NCI-H2227 treated with DMSO at 0.1 percent for 48 hours (cell line): ENCODE data around the gene NALCN.
A peak's percentile ranks its signal among the peaks of the same experiment; 100 is the strongest.

Experiments
- DNase-seq: peaks from one replicate; lab custom pipeline; 2025; lab: John Stamatoyannopoulos, UW

The NALCN gene

DNA sequence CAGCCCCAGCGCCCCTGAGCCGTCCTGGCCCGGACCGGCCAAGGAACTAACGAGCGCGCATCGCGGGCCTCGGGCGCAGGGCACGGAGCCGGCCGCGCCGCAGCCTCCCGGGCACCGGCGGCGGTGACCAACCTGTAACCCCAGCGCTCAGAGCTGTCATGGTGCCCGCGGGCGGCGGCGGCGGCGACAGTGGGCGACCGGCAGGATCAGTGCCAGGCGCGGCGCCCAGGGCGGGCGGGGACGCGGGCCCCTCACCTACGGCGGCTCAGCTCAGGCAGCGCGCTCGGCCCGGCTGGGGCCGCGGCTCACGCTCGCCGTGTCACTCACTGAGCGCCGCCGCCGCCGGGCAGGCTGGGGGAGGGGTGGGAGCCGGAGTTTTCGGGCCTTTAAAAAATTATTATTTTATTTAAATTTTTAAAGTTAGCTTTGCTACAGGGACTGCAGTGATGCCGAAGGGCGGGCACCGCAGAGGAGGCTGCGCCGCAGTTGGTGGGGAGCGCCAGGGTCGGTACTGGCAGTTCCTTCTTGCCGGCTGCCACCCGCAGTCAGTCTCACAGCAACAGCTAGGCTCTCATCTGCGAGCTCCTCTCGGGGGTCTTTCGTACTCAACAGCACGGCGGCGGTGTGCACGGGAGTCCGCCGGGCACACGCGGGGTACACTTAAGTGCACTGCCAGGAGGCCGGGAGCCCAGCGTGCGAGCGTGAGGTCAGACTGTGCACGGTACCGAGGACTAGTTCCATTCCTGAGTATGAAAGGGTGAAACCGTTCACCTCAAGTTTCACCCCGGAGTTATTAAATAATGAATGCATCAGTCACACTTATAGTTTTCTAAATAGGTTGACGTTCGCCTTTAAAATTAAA, at the start of gene NALCN:
TSS of gene NALCN (minus strand) at position 328 of the 862 bp plus-strand sequence. CDS start 17,382 bp downstream, outside the sequence.
- peak; percentile 37 for DNase-seq

DNA sequence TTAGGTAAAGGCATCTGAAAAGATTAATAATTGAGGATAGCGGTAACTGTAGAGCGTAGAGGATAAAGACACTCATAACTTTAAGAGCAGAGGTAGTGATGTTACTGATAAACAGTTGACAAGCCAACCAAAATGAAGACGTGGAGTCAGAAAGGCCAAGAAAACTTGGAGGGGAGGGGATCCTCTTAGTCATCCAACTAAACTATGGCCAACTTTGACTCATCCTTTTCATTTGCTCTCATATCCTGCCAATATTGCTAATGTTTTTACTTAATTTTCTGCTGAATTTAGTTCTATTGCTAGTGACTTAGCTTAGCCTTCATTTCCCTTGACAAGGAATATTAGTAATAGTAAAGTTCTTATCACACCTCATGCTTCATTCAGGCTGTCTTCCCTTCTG, 49.6 kb upstream of the NALCN start:
- DNase-seq: no peak

DNA sequence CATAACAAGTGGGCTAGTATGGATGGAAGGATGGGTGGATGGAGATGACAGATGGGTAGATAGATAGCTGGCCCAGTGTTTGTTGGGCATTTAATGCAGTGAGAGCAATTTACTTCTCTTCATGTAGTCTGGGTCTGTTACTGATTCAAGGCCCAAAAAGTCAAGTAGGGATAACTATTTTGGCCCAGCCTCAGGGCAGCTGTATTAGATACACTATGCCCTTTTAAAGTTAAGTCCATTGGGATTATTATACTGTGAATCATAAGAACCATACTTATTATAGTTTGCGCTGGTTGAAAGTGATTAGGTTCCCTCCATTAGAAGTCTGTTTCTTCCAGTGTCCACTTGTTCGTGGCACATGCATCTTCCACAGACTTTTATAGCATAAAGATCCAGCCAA, 40.9 kb upstream of the NALCN start:
- no peak for DNase-seq

DNA sequence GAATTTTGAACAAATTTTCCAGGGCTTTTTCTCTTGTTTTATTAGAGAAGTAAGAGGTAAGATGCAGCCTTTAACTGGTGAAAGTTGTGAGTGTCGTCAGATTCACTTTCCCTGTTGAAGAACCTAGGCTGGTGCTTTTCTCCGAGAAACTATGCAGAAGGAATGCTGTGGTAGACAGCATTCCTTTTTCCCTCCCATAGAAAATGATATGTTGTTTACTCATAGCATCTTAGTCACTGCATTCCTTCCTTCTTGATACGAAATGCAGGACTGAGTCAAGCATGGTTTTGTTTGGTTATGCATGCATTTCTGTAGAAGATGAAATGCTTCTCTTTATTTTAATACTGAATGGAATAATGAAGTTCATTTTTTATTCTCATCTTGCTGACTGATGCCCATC, 39.6 kb upstream of the NALCN start:
- DNase-seq: no peak

- no peak for DNase-seq
Measured at GRCh38 chr13:101454767-101455166, 38.5 kb upstream of the NALCN start.

- no peak for DNase-seq
Measured at GRCh38 chr13:101453784-101454201, 37.5 kb upstream of the NALCN start.

GRCh38 chr13:101452519-101453485, 36.5 kb upstream of the NALCN start, which contains the start of gene ITGBL1:
Gene ITGBL1, plus strand, starts transcription at chr13:101452675. Its CDS starts 159 bp downstream, at chr13:101452834.
- DNase-seq: no peak

- no peak for DNase-seq
Measured at GRCh38 chr13:101451641-101452040, 35.3 kb upstream of the NALCN start.

GRCh38 chr13:101450749-101451130, 34.4 kb upstream of the NALCN start:
- DNase-seq: no peak

GRCh38 chr13:101449790-101450748, 33.8 kb upstream of the NALCN start:
- DNase-seq: no peak

DNA sequence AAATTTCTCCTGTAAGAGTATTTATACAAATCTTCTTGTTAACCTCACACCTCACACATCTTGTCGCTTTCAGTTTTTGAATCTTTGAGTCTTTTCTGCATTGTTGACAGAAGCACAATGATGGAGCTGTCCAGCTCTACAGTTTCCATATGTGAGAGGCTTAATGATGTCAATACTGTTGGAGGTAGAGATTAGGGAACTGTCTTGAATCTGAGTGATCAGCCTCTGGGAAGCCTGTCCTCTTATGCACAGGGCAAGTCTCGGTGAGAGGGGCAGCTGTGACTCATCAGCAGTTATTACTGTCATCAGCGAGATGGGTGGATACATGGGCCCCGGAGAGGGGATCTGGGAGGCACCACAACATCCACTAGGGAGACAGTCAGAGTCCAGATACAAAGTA, 31.5 kb upstream of the NALCN start:
- no peak for DNase-seq

GRCh38 chr13:101434486-101434885, 18.2 kb upstream of the NALCN start:
- no peak for DNase-seq

- DNase-seq: no peak
Measured at GRCh38 chr13:101433895-101434294, 17.6 kb upstream of the NALCN start.

GRCh38 chr13:101429733-101430132, 13.4 kb upstream of the NALCN start:
- no peak for DNase-seq

DNA sequence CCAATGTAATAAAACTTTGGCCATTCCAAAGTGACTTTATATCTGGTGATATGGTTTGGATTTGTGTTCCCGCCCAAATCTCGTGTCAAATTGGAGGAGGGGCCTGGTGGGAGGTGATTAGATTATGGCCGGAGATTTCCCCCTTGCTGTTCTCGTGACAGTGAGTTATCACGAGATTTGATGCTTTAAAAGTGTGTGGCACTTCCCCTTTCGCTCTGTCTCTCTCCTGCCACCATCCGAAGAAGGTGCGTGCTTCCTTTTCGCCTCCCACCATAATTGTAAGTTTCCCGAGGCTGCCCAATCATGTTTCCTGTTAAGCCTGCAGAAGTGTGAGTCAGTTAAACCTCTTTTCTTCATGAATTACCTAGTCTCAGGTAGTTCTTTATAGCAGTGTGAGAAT, 9.3 kb upstream of the NALCN start:
- no peak for DNase-seq

DNA sequence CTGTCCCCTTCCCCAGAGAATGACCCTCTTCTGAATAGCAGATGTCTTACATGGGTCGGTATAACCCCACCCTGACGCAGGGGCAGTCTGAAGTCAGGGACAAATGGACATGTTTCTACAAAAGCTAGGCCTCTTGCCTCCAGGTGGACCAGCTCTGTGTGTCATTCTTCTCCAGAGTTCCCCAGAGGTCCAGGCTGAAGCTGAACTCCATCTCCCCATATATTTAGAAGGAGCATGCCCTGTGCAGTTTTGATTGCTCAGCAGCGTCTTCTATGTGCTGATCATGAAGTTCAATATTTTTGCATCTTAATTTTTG, 8.8 kb upstream of the NALCN start:
- no peak for DNase-seq

DNA sequence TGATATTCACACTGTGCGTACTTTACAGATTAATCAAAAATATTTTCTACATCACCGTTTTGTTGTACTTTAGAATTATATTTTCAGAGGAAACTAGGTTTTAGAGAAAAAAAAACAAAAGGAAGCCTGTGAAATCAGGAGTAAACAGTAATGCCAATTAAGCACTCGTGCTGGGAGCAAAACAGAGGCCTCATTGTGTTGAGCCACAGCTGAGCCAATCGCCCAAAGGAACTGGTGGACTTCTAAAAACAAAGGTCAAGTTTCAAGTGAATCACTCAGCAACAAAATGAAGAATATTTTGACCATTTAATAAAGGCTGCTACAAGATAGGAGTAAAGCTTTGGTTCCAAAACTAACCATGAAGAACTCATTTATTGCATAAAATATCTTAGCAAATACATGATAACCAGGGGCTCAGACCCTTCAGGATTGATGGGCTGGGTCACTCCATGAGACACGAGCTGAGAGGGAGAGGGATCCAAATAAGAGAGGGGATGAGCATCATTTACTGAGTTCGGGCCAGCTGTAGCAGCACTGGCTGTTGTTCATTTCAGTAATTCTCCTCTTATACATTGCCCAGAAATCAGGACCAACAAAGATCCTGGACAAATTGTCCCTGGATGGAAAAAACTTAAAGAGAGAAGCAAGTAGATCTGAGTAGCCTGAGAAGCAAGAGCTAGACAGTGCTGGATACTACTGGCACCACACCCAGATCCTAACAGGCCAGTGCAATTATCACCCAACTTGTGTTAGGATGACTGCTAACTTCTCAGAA, 8.3 kb upstream of the NALCN start:
- no peak for DNase-seq

DNA sequence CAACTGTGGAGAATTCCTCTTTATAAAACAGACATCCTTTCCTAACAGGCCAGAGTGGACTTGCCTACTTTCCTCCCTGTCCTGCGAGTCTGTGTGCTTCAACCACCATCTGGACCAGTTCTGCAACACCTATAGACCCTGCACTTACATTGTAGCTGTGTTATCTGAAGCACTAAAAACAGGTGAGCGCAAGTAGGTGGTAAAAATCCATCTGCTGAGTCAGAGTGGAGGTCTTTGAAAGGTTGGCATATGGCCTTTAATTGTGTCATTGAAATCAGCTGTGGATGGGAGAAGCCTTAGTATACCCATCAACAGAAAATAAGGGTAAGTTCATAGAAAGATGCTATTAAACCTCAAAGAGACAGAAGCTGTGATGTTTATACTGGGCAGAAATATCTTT, 7.6 kb upstream of the NALCN start:
- DNase-seq: no peak

DNA sequence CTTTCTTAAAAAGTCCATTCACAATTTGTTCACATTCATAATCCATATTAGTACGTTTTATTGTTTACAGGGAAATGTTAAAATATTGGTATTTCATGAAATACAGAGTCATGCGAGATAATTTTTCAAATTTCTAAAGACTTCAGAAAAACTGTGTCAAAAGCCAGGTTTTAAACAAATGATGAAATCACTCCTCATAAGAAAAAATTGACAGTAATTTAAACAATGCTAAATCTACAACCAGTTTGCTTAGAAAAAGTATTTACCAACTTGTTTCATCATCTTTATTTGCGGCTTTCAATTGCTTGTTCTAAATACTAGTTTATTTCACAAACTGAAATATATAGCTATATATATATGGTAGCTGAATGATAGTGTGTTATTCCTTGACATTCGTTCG, 1.2 kb upstream of the NALCN start:
- no peak for DNase-seq

DNA sequence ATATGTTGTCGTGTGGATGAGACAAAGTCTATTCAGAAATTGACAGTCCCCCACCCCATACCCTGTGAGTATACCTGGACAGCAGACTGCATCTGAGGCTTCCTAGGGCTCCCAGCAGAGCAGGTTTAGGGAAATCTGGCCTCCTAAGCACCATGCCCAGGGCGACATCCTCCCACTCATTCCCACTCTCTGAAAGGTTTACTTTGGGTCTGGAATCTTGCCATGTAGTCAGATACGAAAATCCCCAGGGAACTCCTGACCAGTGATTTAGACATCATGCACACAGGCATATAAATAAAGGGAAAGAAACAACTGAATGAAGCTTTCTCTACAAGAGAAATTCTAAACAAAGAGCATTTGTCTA, 717 bp upstream of the NALCN start:
- peak; percentile 19 for DNase-seq
